GM19455 (cell line): Measurements from ENCODE around the gene ILKAP.

Source experiments
- ATAC-seq: cut with Tn5 transposase; IDR thresholded peaks from one replicate; pipeline ENCODE4 v1.9.1; 2021; ENCODE audit not compliant: unreplicated experiment

Gene ILKAP

GRCh38 chr2:238152771-238153688 is 50.5 kb downstream of the ILKAP start:
- no peak for ATAC-seq

DNA sequence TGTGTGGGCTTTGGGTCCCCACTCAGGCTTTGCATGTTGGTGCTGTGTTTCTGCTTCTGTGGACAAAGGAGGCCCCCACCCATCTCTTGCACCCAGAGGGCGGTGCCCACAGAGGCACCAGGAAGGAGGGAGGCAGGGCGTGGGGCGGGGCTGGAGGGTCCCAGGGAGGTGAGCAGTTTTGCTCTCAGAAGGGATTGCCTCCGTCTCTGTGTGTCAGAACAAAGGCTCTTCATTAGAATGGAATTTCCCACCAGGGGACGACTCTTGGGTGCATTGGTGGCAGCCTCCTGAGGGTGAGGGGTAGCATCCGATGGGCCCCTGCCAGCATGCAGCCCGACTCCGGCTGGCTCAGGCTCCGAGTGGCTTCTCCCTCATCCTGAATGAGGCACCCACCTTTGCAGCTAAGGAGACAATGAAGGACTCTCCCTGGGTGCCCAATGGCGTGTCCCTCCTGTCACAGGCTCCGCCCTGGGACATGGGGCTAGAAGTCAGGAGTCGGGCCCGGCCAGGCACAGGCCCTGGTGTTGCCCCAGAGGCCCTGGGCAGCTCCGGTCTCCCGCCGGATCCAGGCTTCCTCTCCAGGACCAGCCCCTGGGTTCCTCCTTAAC is 51.8 kb downstream of the ILKAP start:
- no peak for ATAC-seq

- no peak for ATAC-seq
Measured at GRCh38 chr2:238151205-238151604, 52.3 kb downstream of the ILKAP start.

DNA sequence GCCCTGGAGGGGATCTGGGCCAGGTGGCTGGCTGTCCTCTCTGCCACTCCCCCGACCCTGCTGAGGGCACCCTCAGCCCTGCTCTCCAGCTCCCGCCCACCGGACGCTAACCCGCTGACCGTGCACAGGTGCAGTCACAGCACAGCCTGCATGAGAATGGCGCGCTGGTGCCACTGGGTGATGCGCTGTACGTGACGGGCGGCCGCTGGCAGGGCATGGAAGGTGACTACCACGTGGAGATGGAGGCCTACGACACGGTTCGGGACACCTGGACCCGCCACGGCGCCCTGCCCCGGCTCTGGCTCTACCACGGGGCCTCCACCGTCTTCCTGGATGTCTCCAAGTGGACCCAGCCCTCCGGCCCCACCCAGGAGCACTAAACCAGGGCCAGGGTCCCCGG is 52.8 kb downstream of the ILKAP start:
- no peak for ATAC-seq

GRCh38 chr2:238149841-238150572 is 53.5 kb downstream of the ILKAP start:
- no peak for ATAC-seq

GRCh38 chr2:238148981-238149380 is 54.5 kb downstream of the ILKAP start:
- no peak for ATAC-seq

DNA sequence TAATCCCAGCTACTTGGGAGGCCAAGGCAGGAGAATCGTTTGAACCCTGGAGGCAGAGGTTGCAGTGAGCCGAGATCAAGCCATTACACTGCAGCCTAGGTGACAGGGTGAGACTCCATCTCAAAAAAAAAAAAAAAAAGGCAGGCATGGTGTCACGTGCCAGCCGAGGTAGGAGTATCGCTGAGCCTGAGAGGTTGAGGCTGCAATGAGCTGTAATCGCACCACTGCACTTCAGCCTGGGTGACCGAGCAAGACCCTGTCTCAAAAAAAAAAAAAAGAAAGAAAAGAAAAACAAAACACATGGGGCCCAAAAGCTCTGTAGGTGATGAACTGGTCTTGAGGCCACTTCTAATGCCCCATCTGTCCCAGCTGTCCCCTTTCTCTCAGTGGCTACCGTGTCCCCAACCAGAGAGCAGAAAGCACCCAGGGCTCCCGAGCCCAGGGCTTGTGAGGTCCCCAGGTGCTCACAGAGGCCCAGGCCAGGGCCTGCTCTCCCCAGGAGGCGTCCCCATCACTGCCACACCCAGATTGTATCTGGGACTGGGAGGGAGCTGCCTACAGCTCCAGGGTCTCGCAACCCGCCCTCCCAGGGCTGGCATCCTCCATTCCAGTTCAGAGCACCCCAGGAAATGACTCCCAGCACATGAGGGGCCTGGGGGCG is 56.5 kb downstream of the ILKAP start:
- ATAC-seq: no peak

DNA sequence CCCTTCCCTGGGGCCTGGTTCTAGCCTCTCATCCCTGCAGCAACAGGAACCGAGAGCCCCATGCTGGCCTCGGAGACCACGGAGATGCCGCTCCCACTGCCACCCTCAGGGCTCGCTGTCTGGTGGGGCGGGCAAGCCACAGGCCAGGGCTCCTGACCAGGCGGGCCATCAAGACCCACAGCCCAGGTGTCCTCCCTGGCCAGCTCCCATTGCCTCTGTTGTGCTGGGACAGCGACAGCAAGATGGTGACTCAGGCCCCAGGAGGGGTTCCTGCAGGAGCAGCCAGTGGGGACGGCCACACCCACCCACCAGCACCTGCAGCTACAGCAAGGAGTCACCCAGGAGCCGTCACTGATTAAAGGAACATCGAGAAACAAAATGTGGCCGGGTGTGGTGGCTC is 57.6 kb downstream of the ILKAP start:
- no peak for ATAC-seq

DNA sequence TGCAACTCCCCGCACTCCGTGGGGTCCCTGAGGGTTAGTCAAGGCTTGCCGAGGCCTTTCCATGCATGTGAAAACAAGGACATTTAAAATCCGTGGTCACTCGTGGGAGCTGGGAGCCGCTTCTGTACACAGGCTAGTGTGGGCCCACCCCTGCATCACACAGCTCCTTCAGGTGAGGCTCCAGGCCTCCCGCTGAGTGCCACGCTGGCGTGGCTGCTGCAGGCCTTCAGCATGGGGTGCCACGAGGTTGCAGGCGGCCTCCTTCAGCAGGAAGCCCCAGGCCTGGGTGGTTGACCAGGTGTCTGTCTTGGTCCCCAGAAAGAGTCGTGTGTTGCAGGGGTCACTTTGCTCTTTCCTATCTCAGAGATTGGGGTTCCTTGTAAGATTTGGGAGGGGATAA is 58.4 kb downstream of the ILKAP start:
- ATAC-seq: no peak

DNA sequence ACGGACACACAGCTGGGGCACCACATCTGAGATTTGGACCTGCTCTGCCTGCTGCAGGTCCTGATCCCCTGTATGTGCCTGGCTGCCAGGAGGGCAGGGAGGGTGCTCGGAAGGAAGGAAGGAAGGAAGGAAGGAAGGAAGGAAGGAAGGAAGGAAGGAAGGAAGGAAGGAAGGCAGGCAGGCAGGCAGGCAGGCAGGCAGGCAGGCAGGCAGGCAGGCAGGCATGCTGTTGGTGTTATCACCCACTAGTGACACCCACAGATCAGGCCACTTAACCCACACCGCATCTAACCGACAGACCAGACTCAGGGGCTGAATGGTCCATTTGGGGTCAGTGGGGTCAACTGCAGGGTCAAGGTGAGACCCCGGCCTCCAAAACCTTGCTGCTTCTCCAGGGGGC is 59.2 kb downstream of the ILKAP start:
- ATAC-seq: no peak

DNA sequence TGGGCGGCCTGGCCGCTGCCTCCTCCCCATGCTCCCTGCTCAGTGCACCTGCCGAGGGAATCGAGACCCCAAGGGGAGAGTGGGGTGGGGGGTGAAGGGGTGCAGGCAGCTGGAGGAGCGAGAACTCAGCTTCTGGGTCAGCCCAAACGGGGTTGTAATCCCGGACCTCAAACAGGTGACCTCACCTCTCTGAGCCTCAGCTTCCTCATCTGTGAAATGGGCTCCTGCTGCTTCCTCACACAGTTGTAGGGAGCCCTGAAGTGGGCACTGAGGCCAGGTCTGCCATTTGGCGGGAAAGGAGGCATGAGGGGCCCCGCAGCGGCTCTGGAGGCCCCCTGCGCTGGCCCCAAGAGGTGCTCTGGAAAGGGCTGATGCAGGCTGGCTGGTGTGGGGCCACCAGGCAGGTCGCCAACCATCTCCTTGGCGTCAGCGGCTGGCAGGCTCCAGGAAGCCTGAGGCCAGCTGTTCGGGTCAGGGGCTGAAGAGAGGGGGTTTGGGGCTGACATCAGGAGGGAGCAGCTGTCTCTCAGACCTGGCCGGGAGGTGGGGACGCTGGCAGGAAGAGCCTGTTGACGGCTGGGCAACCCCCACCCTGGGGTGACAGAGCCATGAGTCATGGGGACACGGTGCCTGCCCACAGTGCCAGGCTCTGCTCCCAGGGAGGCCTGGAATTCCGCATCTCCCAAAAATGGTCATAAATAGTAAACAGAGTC is 60.1 kb downstream of the ILKAP start:
- ATAC-seq: no peak

GRCh38 chr2:238142382-238143205 is 60.9 kb downstream of the ILKAP start:
- no peak for ATAC-seq

GRCh38 chr2:238141541-238142318 is 61.8 kb downstream of the ILKAP start:
- ATAC-seq: no peak

GRCh38 chr2:238140721-238141540 is 62.6 kb downstream of the ILKAP start:
- no peak for ATAC-seq

- no peak for ATAC-seq
Measured at GRCh38 chr2:238140040-238140439, 63.5 kb downstream of the ILKAP start.

GRCh38 chr2:238139196-238140039 is 64.1 kb downstream of the ILKAP start:
- ATAC-seq: no peak
